ENCODE results near the gene ARID3C.

- TF ChIP-seq CTCF (IDR thresholded peaks at IDR 0.05) = peak; percentile 5
- TF ChIP-seq EZH2 (IDR thresholded peaks at IDR 0.05) = no peak
These were observed 8.7 kb upstream of the ARID3C start, which contains the start of gene SIGMAR1 for GRCh38 chr9:34637356-34638137.
